HG02870 (cell line): ENCODE measurements around the gene KCTD11.
A peak's percentile ranks its signal among the peaks of the same experiment; 100 is the strongest.
"Not testable (repeated sequence)": the region's sequence is repeated elsewhere in the genome, so short reads cannot be mapped to it uniquely, and the experiment has no call there.

Source experiments
- ATAC-seq: cut with Tn5 transposase; IDR thresholded peaks from one replicate; pipeline ENCODE4 v1.9.1; 2021; ENCODE audit warnings: mild to moderate bottlenecking, moderate library complexity; ENCODE audit not compliant: unreplicated experiment

The KCTD11 gene

DNA sequence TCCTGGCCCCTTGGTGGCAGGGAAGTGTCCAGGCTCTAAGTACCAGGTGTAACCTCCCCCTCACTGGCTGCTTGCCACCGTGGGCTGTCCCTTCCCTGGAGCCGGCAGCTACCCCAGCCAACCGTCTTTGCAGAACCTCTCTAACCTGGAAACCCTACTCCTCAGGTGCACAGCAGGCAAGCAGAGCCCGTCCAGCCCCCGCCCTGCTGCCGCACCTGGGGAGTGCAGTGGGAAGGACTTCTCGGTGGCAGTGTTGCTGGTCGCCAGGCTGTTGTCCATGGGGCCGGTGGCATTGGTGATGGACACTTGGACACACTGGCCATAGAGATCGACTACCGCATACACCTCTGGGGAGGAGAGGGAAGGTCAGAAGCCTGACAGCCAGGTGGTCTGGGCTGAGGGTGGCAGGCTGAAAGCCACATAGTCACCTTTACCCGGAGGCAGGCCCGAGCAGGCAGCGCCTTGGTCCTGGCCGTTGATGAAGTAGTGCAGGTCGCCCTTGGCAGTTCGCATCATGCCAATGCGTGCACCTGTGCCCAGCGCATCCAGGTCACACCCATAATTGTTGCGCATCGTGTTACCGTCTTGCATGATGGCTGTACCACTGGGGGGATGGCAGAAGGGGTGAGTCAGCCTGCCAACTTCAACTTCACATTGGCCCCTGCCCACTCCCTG lies 29.3 kb upstream of the KCTD11 start:
- no peak for ATAC-seq

- no peak for ATAC-seq
Observed at GRCh38 chr17:7323731-7324437, 28.1 kb upstream of the KCTD11 start.

DNA sequence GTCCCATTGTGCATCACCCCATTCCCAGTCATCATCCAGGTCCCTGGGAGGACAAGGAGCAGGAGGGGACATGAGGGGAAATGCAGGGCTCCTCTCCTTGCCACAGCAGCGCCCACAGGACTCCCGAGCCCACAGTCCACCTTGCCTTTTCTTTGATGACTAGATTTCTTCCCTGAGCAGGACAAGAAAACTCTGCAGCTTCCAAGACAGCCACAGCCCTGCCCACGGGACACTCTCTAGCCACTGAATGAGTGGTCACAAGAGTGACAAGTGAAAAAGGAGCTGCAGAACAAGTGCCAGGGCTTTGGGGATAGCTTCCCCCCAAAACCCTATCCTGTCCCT lies 27.6 kb upstream of the KCTD11 start:
- no peak for ATAC-seq

DNA sequence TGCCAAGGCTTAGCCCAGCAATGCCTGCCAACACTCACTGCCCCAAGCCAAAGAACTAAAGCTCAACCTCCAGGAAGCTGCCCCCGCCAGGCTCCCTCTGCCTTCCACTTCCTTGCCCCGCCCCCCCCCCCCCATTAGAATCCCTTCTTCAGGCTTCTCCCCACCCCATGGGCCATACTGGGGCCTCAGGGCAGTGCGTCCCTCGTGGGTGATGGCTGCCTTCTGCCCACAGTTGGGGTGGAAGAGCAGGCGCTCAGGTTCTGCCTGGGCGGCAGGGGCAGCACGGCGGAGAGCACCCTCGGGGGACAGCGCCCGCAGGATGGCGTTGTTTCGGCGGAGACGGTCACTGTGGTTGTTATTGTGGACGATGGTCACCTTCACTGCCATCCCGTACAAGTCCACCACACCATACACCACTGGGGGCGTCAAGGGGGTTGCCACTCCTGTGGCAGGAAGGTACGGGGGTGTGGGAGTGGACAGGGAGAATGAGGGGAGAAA lies 26.9 kb upstream of the KCTD11 start:
- no peak for ATAC-seq

- no peak for ATAC-seq
Observed at GRCh38 chr17:7326186-7326585, 25.8 kb upstream of the KCTD11 start.

- no peak for ATAC-seq
Observed at GRCh38 chr17:7327056-7327455, 24.9 kb upstream of the KCTD11 start.

DNA sequence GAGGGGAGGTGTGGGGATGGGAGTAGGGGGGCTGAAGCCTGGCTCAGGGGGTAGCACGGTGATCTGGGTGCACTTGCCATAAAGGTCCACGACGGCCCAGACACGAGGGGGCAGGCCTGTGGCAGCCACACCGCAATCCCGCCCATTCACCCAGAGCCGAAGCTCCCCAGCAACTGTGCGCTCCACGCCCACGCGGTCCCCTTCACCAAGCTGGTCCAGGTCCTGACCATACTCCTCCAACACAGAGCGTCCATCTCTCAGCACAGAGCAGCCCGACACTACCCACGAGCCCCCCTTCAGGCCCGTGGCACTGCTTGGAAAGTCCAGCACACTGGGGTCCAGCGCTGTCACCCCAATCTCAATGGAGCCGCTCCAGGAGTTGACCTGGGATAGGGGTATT lies 24.5 kb upstream of the KCTD11 start:
- ATAC-seq, result no peak

GRCh38 chr17:7328009-7328408 lies 24.0 kb upstream of the KCTD11 start:
- ATAC-seq, result no peak

- peak; percentile 7 for ATAC-seq
Observed at GRCh38 chr17:7328840-7329373, 23.1 kb upstream of the KCTD11 start, which contains the start of gene NEURL4. Gene NEURL4 (minus strand): TSS chr17:7329335. CDS start chr17:7329312, 23 bp downstream.

GRCh38 chr17:7329374-7329996 lies 22.5 kb upstream of the KCTD11 start:
- ATAC-seq, result peak; percentile 62

GRCh38 chr17:7329997-7330637 lies 21.8 kb upstream of the KCTD11 start:
- peak; percentile 34 for ATAC-seq

GRCh38 chr17:7330638-7331015 lies 21.3 kb upstream of the KCTD11 start:
- ATAC-seq, result no peak

GRCh38 chr17:7332111-7332510 lies 19.9 kb upstream of the KCTD11 start:
- no peak for ATAC-seq

- not testable (repeated sequence) for ATAC-seq
Observed at GRCh38 chr17:7332600-7333069, 19.3 kb upstream of the KCTD11 start.

- ATAC-seq, result no peak
Observed at GRCh38 chr17:7334938-7335538, 16.9 kb upstream of the KCTD11 start.

GRCh38 chr17:7335765-7336164 lies 16.2 kb upstream of the KCTD11 start:
- not testable (repeated sequence) for ATAC-seq

DNA sequence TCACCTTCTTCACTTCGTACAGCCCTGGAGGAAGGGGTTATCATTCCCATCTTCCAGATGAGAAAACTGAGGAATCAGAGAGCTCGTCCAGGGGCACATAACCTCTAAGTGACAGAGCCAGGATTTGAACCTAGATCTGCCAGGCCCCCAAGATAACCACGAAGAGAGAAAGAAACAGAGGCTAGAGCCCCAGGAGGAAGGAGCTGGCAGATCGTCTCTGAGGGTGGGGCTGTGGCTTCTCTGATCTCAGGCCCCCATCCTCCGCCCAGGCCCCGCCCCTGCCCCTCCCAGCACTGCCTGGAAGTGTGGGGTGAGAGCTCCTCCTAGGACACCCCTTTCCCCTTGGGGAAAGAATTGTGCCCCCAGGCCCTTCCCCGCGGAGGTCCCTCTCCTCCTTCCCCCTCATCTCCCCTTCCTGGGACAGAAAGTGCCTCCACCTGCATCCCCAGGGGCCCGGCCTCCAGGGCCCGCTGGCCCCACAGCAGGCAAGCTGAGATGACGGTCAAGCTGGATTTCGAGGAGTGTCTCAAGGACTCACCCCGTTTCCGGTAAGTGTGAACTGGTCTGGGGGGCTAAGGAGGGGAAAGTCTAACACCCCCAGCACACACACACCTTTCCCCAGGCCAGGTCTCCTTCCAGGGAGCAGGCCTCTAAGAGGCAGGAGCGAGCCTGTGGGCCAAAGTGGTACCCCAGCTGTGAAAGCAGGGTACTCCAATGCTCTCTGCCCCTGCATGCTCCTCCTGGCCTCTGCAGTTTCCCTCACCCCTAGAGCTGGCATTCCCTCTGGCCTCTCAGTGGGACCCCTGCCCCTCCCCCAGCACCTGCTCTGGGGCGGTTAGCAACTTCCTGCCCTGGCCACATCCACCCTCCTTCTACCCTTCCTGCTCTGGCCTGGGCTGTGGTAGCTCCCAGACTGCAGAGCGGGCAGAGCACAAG lies 15.5 kb upstream of the KCTD11 start, which contains the start of gene ACAP1:
Gene ACAP1, plus strand, starts transcription at position 290 of the 936 bp plus-strand sequence. Its CDS starts 206 bp downstream, at position 496.
- ATAC-seq, result no peak

GRCh38 chr17:7337600-7337999 lies 14.4 kb upstream of the KCTD11 start:
- ATAC-seq, result not testable (repeated sequence)

- no peak for ATAC-seq
Observed at GRCh38 chr17:7340179-7340578, 11.8 kb upstream of the KCTD11 start.
